ENCODE measurements around the gene CDH10.

Gene CDH10

DNA sequence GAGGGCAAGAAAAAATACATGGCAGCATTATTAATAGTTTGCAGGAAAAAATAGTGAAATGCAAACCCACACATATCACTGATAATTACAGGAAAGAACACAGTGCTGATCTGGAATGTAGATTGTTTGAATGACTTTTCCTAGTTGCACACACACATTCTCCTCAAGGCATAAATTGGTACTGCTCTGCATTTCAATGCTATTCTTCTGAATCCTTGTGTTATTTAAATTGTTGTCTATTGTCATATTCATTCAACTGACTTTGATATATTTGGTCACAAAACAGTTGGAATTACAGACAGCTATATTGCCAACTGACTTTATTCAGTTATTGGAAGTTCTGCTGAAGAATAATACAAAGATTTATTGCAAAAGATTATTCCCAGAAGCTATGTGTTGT is 139.5 kb downstream of the CDH10 start:
- no peaks in the 10 kb centered on the region for H3K27me3 ChIP-seq (replicated peaks; ENCODE audit: insufficient read depth, low read length)
- no peak overlapping the region for H2AFZ ChIP-seq (ENCODE audit: low read length)
- H3K4me2 ChIP-seq (ENCODE audit: low read depth, low read length), result no peak overlapping the region
- no peaks in the 10 kb centered on the region for H3K9me3 ChIP-seq (replicated peaks; ENCODE audit: insufficient read depth, low read length)
- no peak overlapping the region for H3K9ac ChIP-seq (ENCODE audit: low read length)
- H4K20me1 ChIP-seq (ENCODE audit: insufficient read depth, low read length), result no peaks in the 10 kb centered on the region
- no peaks in the 10 kb centered on the region for H3K9me2 ChIP-seq (replicated peaks; ENCODE audit: insufficient read depth, low read length)
- no peak overlapping the region for H3K4me3 ChIP-seq (ENCODE audit: low read length)
- no peaks in the 10 kb centered on the region for H3K79me2 ChIP-seq (ENCODE audit: low read length)
- H3K27ac ChIP-seq (ENCODE audit: low read length), result no peak overlapping the region
- no peaks in the 10 kb centered on the region for H3K4me1 ChIP-seq (ENCODE audit: low read length)
- no peak for DNase-seq
- no peaks in the 10 kb centered on the region for H3K36me3 ChIP-seq (replicated peaks; ENCODE audit: insufficient read depth, low read length)
- no peaks in the 10 kb centered on the region for H3F3A ChIP-seq (ENCODE audit: insufficient read depth, low read length)
- TF ChIP-seq EZH2phosphoT487 (IDR thresholded peaks at IDR 0.05; ENCODE audit: low read length), result no peak
- TF ChIP-seq EZH2 (optimal IDR thresholded peaks at IDR 0.05; ENCODE audit: low read depth, low read length), result no peak
- TF ChIP-seq, protein P1, sequence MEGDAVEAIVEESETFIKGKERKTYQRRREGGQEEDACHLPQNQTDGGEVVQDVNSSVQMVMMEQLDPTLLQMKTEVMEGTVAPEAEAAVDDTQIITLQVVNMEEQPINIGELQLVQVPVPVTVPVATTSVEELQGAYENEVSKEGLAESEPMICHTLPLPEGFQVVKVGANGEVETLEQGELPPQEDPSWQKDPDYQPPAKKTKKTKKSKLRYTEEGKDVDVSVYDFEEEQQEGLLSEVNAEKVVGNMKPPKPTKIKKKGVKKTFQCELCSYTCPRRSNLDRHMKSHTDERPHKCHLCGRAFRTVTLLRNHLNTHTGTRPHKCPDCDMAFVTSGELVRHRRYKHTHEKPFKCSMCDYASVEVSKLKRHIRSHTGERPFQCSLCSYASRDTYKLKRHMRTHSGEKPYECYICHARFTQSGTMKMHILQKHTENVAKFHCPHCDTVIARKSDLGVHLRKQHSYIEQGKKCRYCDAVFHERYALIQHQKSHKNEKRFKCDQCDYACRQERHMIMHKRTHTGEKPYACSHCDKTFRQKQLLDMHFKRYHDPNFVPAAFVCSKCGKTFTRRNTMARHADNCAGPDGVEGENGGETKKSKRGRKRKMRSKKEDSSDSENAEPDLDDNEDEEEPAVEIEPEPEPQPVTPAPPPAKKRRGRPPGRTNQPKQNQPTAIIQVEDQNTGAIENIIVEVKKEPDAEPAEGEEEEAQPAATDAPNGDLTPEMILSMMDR (IDR thresholded peaks at IDR 0.05; ENCODE audit: low read length), result no peak

DNA sequence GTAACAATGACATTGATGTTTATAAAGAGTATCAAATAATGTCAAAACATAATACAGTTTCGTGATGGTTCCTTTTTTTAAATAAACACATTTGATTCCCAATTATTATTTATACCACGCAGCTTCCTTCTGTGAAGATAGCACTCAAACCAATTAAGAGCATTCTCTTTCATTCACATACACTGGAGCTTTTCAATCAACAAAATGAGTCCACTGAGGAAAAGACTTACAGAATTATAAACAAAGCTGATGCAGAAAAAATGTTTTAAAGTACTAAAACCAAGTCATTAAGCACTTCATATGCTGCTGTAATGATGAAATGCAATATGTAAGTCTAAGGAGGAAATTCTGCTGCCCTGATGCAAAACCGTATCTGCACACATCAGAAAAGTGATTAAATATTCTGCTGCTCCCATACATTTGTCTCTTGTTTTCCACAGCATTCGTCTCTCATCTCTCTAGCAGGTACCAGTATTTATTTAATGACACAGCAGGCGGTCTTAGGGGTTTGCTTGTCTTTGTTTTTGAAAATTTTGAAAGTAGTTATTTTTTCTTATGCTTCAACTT is 147.1 kb downstream of the CDH10 start:
- Histone ChIP-seq H3K4me3 (ENCODE audit: low read length) (no peak overlapping the region), H3K4me1 (ENCODE audit: low read length) (no peaks in the 10 kb centered on the region), H3K9ac (ENCODE audit: low read length) (no peak overlapping the region), H3K9me2 (replicated peaks; ENCODE audit: insufficient read depth, low read length) (no peaks in the 10 kb centered on the region), H3K4me2 (ENCODE audit: low read depth, low read length) (no peak overlapping the region), H3K9me3 (replicated peaks; ENCODE audit: insufficient read depth, low read length) (no peaks in the 10 kb centered on the region), H3F3A (ENCODE audit: insufficient read depth, low read length) (no peaks in the 10 kb centered on the region), H4K20me1 (ENCODE audit: insufficient read depth, low read length) (no peaks in the 10 kb centered on the region), H3K79me2 (ENCODE audit: low read length) (no peaks in the 10 kb centered on the region), H3K27me3 (replicated peaks; ENCODE audit: insufficient read depth, low read length) (no peaks in the 10 kb centered on the region), H2AFZ (ENCODE audit: low read length) (no peak overlapping the region), H3K27ac (ENCODE audit: low read length) (no peak overlapping the region), H3K36me3 (replicated peaks; ENCODE audit: insufficient read depth, low read length) (no peaks in the 10 kb centered on the region)
- no peak for DNase-seq
- no peak for TF ChIP-seq EZH2 (optimal IDR thresholded peaks at IDR 0.05; ENCODE audit: low read depth, low read length)
- TF ChIP-seq, protein P1 (IDR thresholded peaks at IDR 0.05; ENCODE audit: low read length), result no peak
- TF ChIP-seq EZH2phosphoT487 (IDR thresholded peaks at IDR 0.05; ENCODE audit: low read length), result no peak

DNA sequence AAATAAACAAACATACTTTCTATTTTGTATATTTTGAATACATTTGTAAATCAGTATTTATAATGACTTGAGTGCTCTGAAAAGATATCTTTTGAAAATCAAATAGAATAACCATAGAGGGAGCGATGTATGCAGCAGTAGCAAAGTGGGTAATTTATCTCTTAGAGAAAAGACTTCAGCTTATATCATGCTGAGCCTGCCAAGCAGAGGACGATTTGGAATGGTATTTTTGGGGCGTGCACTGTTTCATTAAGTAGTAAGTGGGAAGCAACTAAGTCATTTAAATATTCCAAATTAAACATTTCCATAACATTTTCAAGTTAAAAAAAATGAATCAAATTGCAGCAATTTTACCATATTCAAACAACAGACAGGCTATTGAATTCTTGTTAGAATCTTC is 147.6 kb downstream of the CDH10 start:
- no peak overlapping the region for H2AFZ ChIP-seq (ENCODE audit: low read length)
- H3K27me3 ChIP-seq (replicated peaks; ENCODE audit: insufficient read depth, low read length), result no peaks in the 10 kb centered on the region
- H3K79me2 ChIP-seq (ENCODE audit: low read length), result no peaks in the 10 kb centered on the region
- H3K4me2 ChIP-seq (ENCODE audit: low read depth, low read length), result no peak overlapping the region
- H3F3A ChIP-seq (ENCODE audit: insufficient read depth, low read length), result no peaks in the 10 kb centered on the region
- H3K27ac ChIP-seq (ENCODE audit: low read length), result no peak overlapping the region
- H3K4me1 ChIP-seq (ENCODE audit: low read length), result no peaks in the 10 kb centered on the region
- no peak overlapping the region for H3K4me3 ChIP-seq (ENCODE audit: low read length)
- no peak overlapping the region for H3K9ac ChIP-seq (ENCODE audit: low read length)
- H3K36me3 ChIP-seq (replicated peaks; ENCODE audit: insufficient read depth, low read length), result no peaks in the 10 kb centered on the region
- no peaks in the 10 kb centered on the region for H3K9me2 ChIP-seq (replicated peaks; ENCODE audit: insufficient read depth, low read length)
- no peak for DNase-seq
- TF ChIP-seq EZH2 (optimal IDR thresholded peaks at IDR 0.05; ENCODE audit: low read depth, low read length), result no peak
- TF ChIP-seq, protein P1 (IDR thresholded peaks at IDR 0.05; ENCODE audit: low read length), result no peak
- TF ChIP-seq EZH2phosphoT487 (IDR thresholded peaks at IDR 0.05; ENCODE audit: low read length), result no peak
- H4K20me1 ChIP-seq (ENCODE audit: insufficient read depth, low read length), result no peaks in the 10 kb centered on the region
- no peaks in the 10 kb centered on the region for H3K9me3 ChIP-seq (replicated peaks; ENCODE audit: insufficient read depth, low read length)

All from MM.1S (cell line).